Upper lobe of left lung (tissue), 4 donors: ENCODE data around the gene S100P.

Source experiments
- CTCF ChIP-seq, 6 experiments: fragments of 450-650 bp in 4 of 6; fragments of 200-600 bp in 2 of 6; sonication (generic) in 2 of 6; IDR thresholded peaks; one replicate each; pipeline ENCODE4 v1.5.1; 2016 to 2019; ENCODE audit warnings: antibody characterized with exemption in 6 of 6
- EP300 ChIP-seq, 4 donors: sonication (generic); formaldehyde crosslinking; IDR thresholded peaks; one replicate each; pipeline ENCODE4 v1.5.1; 2017; ENCODE audit warnings: antibody characterized with exemption in 4 of 4, control low read depth in 2 of 4
- POLR2AphosphoS5 ChIP-seq, 2 donors: sonication (generic); formaldehyde crosslinking; IDR thresholded peaks; one replicate each; pipeline ENCODE4 v1.5.1; 2017; ENCODE audit warnings: antibody characterized with exemption in 2 of 2

GRCh38 chr4:6720202-6720699 lies 26.6 kb downstream of the S100P start:
- TF ChIP-seq CTCF (IDR thresholded peaks at IDR 0.05), result peak; percentile 89 to 95 (median 92)
- TF ChIP-seq POLR2AphosphoS5 (IDR thresholded peaks at IDR 0.05), result no peak
- TF ChIP-seq EP300 (IDR thresholded peaks at IDR 0.05), result no peak
